DLD1 (cell line): ENCODE data around the gene STX2.
"Not testable (repeated sequence)": the region's sequence is repeated elsewhere in the genome, so short reads cannot be mapped to it uniquely, and the experiment has no call there.

Experiments used
- in situ Hi-C: cut with HindIII; loops from 2 replicates; pipeline ENCODE4 v1.10.0; 2017; ENCODE audit warnings: low sequenced_read_pairs

The STX2 gene

GRCh38 chr12:130870442-130871285, 31.6 kb upstream of the STX2 start:
- in situ Hi-C loops: no loop called here

GRCh38 chr12:130868412-130868811, 29.4 kb upstream of the STX2 start:
- in situ Hi-C loops: no loop called here

- in situ Hi-C loops: no loop called here
These were observed 24.2 kb upstream of the STX2 start for GRCh38 chr12:130863298-130863697.

- in situ Hi-C loops: not testable (repeated sequence)
These were observed 23.7 kb upstream of the STX2 start for GRCh38 chr12:130862771-130863170.

- in situ Hi-C loops: no loop called here
These were observed 23.1 kb upstream of the STX2 start for GRCh38 chr12:130862161-130862560.

- in situ Hi-C loops: no loop called here
These were observed 21.3 kb upstream of the STX2 start for GRCh38 chr12:130860311-130860710.

GRCh38 chr12:130859161-130859560, 20.1 kb upstream of the STX2 start:
- in situ Hi-C loops: no loop called here

- in situ Hi-C loops: no loop called here
These were observed 19.0 kb upstream of the STX2 start for GRCh38 chr12:130858084-130858483.

GRCh38 chr12:130856088-130856487, 17.0 kb upstream of the STX2 start:
- in situ Hi-C loops: no loop called here

- in situ Hi-C loops: no loop called here
These were observed 11.5 kb upstream of the STX2 start for GRCh38 chr12:130850418-130851021.

GRCh38 chr12:130849561-130850417, 10.7 kb upstream of the STX2 start:
- in situ Hi-C loops: no loop called here

- in situ Hi-C loops: not testable (repeated sequence)
These were observed 9.8 kb upstream of the STX2 start for GRCh38 chr12:130848785-130849305.

- in situ Hi-C loops: not testable (repeated sequence)
These were observed 9.1 kb upstream of the STX2 start for GRCh38 chr12:130848105-130848504.

GRCh38 chr12:130847112-130847511, 8.1 kb upstream of the STX2 start:
- in situ Hi-C loops: no loop called here

- in situ Hi-C loops: no loop called here
These were observed 7.3 kb upstream of the STX2 start for GRCh38 chr12:130846369-130846768.

- in situ Hi-C loops: no loop called here
These were observed 837 bp upstream of the STX2 start for GRCh38 chr12:130839770-130840404.

GRCh38 chr12:130838284-130838950, 633 bp downstream of the STX2 start:
- in situ Hi-C loops: no loop called here

GRCh38 chr12:130835436-130835835, 3.6 kb downstream of the STX2 start:
- in situ Hi-C loops: no loop called here

- in situ Hi-C loops: no loop called here
These were observed 4.0 kb downstream of the STX2 start for GRCh38 chr12:130835011-130835410.

GRCh38 chr12:130832561-130833209, 6.4 kb downstream of the STX2 start:
- in situ Hi-C loops: no loop called here
